ENCODE results near the gene ZCWPW1.

Gene ZCWPW1, protein sequence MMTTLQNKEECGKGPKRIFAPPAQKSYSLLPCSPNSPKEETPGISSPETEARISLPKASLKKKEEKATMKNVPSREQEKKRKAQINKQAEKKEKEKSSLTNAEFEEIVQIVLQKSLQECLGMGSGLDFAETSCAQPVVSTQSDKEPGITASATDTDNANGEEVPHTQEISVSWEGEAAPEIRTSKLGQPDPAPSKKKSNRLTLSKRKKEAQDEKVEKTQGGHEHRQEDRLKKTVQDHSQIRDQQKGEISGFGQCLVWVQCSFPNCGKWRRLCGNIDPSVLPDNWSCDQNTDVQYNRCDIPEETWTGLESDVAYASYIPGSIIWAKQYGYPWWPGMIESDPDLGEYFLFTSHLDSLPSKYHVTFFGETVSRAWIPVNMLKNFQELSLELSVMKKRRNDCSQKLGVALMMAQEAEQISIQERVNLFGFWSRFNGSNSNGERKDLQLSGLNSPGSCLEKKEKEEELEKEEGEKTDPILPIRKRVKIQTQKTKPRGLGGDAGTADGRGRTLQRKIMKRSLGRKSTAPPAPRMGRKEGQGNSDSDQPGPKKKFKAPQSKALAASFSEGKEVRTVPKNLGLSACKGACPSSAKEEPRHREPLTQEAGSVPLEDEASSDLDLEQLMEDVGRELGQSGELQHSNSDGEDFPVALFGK

GRCh38 chr7:100428199-100428966 lies at the start of gene ZCWPW1:
Gene ZCWPW1, minus strand, starts transcription at chr7:100428703. Its CDS starts 8,054 bp downstream, at chr7:100420649.
- 0 out of 2 replicates have a peak, but pooled peaks have one; percentile 34 for TF ChIP-seq CSDC2 (CRISPR knock-in tag; IDR thresholded peaks at IDR 0.05)
- TF ChIP-seq ZNF8 (CRISPR knock-in tag; IDR thresholded peaks at IDR 0.05), result 0 out of 2 replicates have a peak, but pooled peaks have one; percentile 5
- TF ChIP-seq RARB (CRISPR knock-in tag; IDR thresholded peaks at IDR 0.05), result peak; percentile 93
- peak; percentile 90; the same call in 1 of the 2 replicates for TF ChIP-seq TOX (CRISPR knock-in tag; IDR thresholded peaks at IDR 0.05; ENCODE audit: borderline replicate concordance)
- TF ChIP-seq ESRRG (CRISPR knock-in tag; IDR thresholded peaks at IDR 0.05), result 0 out of 2 replicates have a peak, but pooled peaks have one; percentile 34
- TF ChIP-seq ZNF70 (CRISPR knock-in tag; IDR thresholded peaks at IDR 0.05), result 0 out of 2 replicates have a peak, but pooled peaks have one; percentile 32
- TF ChIP-seq, protein P1, sequence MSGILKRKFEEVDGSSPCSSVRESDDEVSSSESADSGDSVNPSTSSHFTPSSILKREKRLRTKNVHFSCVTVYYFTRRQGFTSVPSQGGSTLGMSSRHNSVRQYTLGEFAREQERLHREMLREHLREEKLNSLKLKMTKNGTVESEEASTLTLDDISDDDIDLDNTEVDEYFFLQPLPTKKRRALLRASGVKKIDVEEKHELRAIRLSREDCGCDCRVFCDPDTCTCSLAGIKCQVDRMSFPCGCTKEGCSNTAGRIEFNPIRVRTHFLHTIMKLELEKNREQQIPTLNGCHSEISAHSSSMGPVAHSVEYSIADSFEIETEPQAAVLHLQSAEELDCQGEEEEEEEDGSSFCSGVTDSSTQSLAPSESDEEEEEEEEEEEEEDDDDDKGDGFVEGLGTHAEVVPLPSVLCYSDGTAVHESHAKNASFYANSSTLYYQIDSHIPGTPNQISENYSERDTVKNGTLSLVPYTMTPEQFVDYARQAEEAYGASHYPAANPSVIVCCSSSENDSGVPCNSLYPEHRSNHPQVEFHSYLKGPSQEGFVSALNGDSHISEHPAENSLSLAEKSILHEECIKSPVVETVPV (CRISPR knock-in tag; IDR thresholded peaks at IDR 0.05), result peak; percentile 94
- no peak; the same call in 1 of the 2 replicates for TF ChIP-seq ZFP30 (CRISPR knock-in tag; IDR thresholded peaks at IDR 0.05)
- TF ChIP-seq ZFP3 (CRISPR knock-in tag; IDR thresholded peaks at IDR 0.05), result peak; percentile 70
- TF ChIP-seq ZNF565 (CRISPR knock-in tag; conservative IDR thresholded peaks at IDR 0.05; ENCODE audit: low read depth), result no peak; the same call in 1 of the 2 replicates
- TF ChIP-seq, protein P2, sequence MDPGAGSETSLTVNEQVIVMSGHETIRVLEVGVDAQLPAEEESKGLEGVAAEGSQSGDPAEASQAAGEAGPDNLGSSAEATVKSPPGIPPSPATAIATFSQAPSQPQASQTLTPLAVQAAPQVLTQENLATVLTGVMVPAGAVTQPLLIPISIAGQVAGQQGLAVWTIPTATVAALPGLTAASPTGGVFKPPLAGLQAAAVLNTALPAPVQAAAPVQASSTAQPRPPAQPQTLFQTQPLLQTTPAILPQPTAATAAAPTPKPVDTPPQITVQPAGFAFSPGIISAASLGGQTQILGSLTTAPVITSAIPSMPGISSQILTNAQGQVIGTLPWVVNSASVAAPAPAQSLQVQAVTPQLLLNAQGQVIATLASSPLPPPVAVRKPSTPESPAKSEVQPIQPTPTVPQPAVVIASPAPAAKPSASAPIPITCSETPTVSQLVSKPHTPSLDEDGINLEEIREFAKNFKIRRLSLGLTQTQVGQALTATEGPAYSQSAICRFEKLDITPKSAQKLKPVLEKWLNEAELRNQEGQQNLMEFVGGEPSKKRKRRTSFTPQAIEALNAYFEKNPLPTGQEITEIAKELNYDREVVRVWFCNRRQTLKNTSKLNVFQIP (CRISPR knock-in tag; IDR thresholded peaks at IDR 0.05; ENCODE audit: borderline replicate concordance, low read depth), result no peak; the same call in 1 of the 2 replicates
- TF ChIP-seq TSHZ2 (CRISPR knock-in tag; IDR thresholded peaks at IDR 0.05), result peak; percentile 23; the same call in 1 of the 2 replicates
- no peak for TF ChIP-seq PPARA (CRISPR knock-in tag; IDR thresholded peaks at IDR 0.05; ENCODE audit: borderline replicate concordance)
- TF ChIP-seq ISL1 (CRISPR knock-in tag; IDR thresholded peaks at IDR 0.05), result no peak
- TF ChIP-seq ARNTL (CRISPR knock-in tag; IDR thresholded peaks at IDR 0.05; ENCODE audit: borderline replicate concordance, low read depth), result no peak
- peak; percentile 30; the same call in 1 of the 2 replicates for TF ChIP-seq TCF4 (CRISPR knock-in tag; IDR thresholded peaks at IDR 0.05; ENCODE audit: borderline replicate concordance)
- TF ChIP-seq SNAI2 (CRISPR knock-in tag; IDR thresholded peaks at IDR 0.05), result no peak
- peak; percentile 99 for TF ChIP-seq PATZ1 (CRISPR knock-in tag; IDR thresholded peaks at IDR 0.05; ENCODE audit: borderline replicate concordance)
- TF ChIP-seq GLIS3 (CRISPR knock-in tag; IDR thresholded peaks at IDR 0.05), result peak; percentile 96; the same call in 1 of the 2 replicates
- TF ChIP-seq ZC3H10 (CRISPR knock-in tag; IDR thresholded peaks at IDR 0.05), result peak; percentile 60; the same call in 1 of the 2 replicates
- peak; percentile 74; the same call in 1 of the 2 replicates for TF ChIP-seq CREB5 (CRISPR knock-in tag; IDR thresholded peaks at IDR 0.05; ENCODE audit: low read depth)
- TF ChIP-seq BACH2 (CRISPR knock-in tag; IDR thresholded peaks at IDR 0.05; ENCODE audit: borderline replicate concordance), result no peak
- TF ChIP-seq OSR1 (CRISPR knock-in tag; IDR thresholded peaks at IDR 0.05), result no peak
- ATAC-seq, result peak; percentile 74
